NCI-H1105 treated with DMSO at 0.1 percent for 48 hours (cell line): Measurements from ENCODE around the gene SSRP1.
"Not testable (repeated sequence)": the region's sequence is repeated elsewhere in the genome, so short reads cannot be mapped to it uniquely, and the experiment has no call there.

Source experiments
- DNase-seq: peaks from one replicate; lab custom pipeline; 2025; lab: John Stamatoyannopoulos, UW

The SSRP1 gene

GRCh38 chr11:57336856-57337255, 1.2 kb upstream of the SSRP1 start:
- DNase-seq, result not testable (repeated sequence)

- no peak for DNase-seq
Observed at GRCh38 chr11:57336111-57336666, 497 bp upstream of the SSRP1 start.

DNA sequence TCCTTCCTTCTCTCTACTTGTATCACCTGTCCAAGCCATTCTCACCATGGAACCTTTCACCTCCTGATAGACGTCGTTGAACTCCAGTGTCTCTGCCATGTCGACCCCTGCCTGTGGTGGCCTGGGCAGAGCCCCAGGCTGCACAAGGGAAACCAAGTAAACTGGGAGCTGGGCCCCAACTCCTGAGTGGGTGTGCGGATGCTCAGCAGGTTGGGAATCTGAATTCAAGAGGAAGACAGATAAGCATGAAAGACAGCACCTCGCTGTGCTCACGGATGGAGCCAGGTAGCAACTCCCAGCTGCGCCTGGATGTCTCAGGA, 709 bp downstream of the SSRP1 start:
- no peak for DNase-seq

GRCh38 chr11:57332694-57333440, 2.8 kb downstream of the SSRP1 start:
- DNase-seq, result no peak

GRCh38 chr11:57331720-57332119, 4.0 kb downstream of the SSRP1 start:
- no peak for DNase-seq

DNA sequence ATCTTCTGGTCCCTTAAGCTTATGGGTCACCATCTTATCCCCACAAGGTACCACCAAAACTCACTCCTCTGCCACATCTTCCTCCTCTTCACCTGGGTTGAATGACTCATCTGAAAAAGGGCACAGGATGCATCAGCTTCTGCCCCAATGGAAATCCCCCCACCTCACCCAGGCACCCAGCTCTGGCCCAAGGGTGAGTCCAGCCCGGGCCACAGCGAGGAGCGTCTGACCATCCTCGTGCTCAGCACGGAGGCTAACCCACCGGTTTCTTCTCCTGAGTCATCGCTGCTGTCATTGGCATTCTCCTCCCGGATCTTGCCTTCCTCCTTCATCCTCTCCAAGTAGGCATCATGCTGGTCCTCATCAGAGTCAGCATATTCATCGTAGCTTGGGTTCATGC, 5.7 kb downstream of the SSRP1 start:
- DNase-seq, result no peak

- no peak for DNase-seq
Observed at GRCh38 chr11:57327721-57328120, 8.0 kb downstream of the SSRP1 start.

- DNase-seq, result no peak
Observed at GRCh38 chr11:57325735-57326048, 10.0 kb downstream of the SSRP1 start.

DNA sequence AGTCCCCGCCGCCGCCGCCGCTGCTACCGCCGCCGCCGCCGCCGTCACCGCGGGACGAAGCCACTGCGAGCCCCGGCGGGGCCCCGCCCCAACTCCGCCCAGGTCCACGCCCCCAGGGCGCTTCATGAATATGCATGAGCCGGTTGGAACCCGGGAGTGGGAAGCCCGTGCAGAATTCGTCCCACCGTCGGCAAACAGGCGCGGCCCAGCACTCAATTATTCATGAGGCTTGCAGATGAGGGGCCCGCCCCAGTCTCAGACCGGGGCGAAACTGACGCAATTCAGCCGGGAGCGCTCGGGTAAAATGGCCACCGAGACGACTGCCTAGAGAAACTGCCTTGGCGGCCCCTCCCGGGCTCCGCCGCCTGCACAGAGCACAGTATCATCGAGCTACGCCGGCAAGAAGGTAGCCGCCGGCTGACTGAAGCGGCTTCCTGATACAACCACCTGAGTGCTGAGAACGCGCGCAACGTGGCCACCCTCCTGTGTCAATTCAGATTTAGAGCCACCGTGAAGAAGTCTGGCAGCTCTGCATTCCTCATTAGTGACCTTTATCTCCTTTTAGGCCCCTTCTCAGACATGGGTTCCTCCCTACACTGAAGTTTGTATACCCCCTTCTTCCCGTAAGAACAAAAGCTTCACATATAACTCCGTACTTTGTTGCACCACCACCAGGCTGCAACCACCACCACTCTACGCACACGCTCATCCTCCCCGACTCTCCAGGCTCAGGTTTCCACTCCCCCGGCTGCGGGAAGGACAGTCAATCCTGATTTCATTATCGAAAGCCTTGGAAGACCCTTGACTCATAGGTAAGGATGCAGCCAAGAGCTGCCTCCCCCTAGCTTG, 10.6 kb downstream of the SSRP1 start, which contains the start of gene TNKS1BP1:
Gene TNKS1BP1 (minus strand): TSS at position 67 of the 849 bp plus-strand sequence. CDS start 3,067 bp downstream, outside the sequence.
- peak; percentile 94 for DNase-seq

DNA sequence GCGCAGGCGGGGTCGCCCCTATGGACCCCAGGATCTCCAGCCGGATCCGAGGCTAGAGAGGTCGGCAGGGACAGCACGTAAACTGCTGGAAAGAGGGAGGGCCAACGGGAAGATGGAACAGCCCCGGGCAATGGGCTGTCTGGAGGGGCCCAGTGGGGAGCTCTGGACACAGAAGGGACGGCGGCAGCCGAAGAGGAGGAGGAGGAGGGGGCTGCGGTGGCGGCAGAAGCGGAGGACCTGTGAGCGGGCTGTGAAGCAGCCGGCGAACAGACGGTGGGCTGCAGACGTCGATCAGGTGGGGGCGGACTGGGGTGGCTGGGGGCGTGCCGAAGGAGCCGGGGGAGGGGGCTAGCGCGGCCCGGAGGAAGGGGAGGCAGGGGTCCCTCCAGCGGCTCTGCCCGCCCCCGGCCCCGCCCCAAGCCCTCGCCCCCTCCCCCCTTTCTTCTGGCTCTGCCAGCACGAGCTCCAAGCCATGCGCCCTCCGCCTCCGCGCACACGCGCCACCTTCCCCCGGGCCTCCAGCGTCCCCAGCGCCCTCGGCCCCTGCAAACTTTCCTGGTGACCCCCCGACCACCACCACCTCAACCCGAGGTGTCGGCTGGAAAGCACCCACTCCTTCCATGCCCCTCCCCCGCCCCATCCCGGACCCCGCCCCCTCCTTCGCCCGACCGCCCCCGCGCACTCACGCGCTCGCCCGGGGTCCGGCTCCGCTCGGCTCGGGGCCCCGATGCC, 11.4 kb downstream of the SSRP1 start:
- peak; percentile 51 for DNase-seq

GRCh38 chr11:57323855-57324153, 11.9 kb downstream of the SSRP1 start:
- no peak for DNase-seq

DNA sequence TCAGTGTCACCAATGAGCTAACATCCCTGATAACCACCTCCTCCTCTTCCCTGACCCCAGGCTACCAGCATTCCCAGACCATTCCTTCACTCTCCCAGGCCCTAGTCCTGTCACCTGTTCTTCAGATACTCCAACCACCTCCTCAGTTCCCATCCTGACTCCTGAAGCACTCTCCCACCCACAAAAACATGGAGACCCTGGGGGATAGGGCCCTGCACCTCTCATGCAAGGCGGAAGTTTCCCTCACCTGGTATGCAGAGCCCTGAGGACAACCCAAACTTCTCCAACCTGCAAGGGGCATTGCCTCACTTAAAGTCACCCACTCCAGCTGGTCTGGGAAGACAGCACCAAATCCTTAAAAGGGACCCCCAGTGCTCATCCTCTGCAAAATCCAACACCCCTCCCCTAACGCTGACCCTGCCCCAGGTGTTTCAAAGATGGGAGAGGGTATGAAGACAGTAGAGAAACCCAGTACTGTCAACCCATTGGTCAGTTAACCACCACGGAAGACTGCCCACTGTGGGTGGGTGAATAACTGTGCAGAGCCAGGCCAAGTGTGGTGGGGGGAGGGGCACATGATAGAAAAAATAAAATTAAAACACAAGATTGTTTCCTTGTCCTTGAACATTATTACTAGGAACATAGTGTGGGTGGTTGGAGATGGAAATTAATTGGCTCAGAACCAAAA, 12.4 kb downstream of the SSRP1 start:
- DNase-seq, result no peak

DNA sequence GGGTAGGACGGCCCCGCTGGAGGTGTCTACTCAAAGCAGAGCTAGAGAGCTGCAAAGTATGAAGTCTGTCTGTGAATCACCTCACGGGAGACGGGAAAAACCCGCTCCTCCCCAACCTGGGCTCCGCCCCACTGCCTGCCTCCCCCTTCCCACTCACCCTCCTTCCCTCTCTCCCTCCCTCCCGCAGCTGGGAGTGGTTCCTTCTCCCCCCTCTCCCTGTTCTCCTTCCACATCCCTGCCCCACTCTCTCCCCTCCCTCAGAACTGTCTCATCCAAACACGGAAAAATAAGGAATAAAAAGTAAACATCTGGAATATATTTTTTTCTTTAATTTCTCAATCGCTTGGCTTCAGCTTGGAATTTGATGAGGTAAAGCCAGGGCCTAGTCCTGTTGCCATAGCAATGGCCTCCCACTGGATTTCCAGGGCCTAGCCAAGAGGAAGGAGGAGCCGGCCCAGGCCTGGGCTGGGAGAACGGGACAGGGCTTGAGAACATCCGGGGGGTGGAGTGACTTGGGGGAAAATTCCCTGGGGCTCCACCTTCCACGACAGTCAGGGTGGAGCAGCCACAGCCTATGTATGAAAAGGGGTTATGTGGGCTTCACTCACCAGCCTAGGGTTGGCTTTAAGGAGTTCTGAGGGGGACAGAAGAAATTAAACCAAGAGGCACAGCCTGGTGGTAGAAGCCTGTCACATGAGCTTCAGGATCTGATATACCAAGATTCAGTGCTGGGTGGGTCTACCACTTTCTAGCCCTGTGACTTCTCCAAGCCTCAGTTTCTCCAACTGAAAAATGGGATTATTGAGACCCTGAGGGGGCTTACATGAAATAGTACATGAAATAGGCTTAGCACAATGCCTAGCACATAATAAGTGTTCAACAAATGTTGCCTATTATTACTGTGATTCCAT, 13.2 kb downstream of the SSRP1 start:
- no peak for DNase-seq

GRCh38 chr11:57321388-57322255, 14.1 kb downstream of the SSRP1 start:
- DNase-seq, result peak; percentile 6

GRCh38 chr11:57320719-57321387, 14.8 kb downstream of the SSRP1 start:
- no peak for DNase-seq

DNA sequence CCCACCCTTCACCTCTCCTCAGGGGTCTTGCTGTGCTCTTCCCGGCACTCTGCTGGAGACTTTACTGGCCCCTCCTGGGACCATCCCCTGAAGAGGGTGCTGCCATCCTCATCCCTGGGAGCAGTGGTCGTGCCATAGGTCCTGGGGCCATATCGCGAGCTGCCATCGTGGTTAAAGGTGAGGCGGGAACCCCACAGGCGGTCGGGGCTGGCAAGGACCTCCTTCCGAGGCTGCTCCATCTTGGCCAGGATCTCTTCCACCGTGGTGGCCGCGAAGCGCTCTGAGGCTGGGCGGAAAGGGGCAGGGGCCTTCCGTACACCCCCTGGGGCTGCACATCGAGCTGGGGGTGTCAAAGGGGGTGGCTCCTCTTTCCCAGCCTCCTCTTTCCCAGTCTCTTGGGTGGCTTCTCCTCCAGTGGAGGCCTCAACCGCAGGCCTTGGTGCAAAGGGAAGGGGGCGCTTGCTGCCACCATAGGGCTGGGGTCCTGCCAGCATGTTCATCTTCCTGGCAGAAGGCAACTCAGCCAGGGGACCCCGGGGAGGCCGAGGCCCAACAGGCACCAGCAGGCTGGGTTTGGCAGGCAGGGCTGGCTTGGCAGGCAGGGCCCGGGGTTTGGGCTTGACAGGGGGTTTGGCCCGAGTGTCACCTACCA, 15.5 kb downstream of the SSRP1 start:
- no peak for DNase-seq

- no peak for DNase-seq
Observed at GRCh38 chr11:57318178-57318577, 17.5 kb downstream of the SSRP1 start.

- DNase-seq, result no peak
Observed at GRCh38 chr11:57316017-57316416, 19.7 kb downstream of the SSRP1 start.

- no peak for DNase-seq
Observed at GRCh38 chr11:57315491-57315890, 20.2 kb downstream of the SSRP1 start.
